ENCODE data around the gene CELSR1.

GRCh38 chr22:46449974-46450745, 87.3 kb downstream of the CELSR1 start:
- TF ChIP-seq POLR2A (IDR thresholded peaks at IDR 0.05; ENCODE audit: low read length) (no peak), GATA1 (IDR thresholded peaks at IDR 0.05; ENCODE audit: low read depth, low read length) (no peak)

Measured in erythroblast (primary cell).